Hepatocyte (in vitro differentiated cells): ENCODE results near the gene FAM240A.

Experiments
- EZH2 ChIP-seq: fragments of 200-600 bp; sonication (generic); IDR thresholded peaks from 2 replicates; pipeline ENCODE4 v1.6.1; 2016; ENCODE audit warnings: antibody characterized with exemption, mild to moderate bottlenecking, borderline replicate concordance
- EZH2phosphoT487 ChIP-seq: fragments of 200-600 bp; sonication (generic); IDR thresholded peaks from one replicate; pipeline ENCODE4 v1.6.1; 2018; ENCODE audit warnings: antibody characterized with exemption, mild to moderate bottlenecking, low read depth, moderate library complexity; ENCODE audit not compliant: unreplicated experiment, severe bottlenecking
- TF ChIP-seq, protein P1 (sequence below): fragments of 200-600 bp; sonication (generic); IDR thresholded peaks from 2 replicates; pipeline ENCODE4 v1.5.1; 2016; ENCODE audit warnings: antibody characterized with exemption, mild to moderate bottlenecking; ENCODE audit not compliant: poor library complexity

GRCh38 chr3:46575577-46576222, 36.6 kb upstream of the FAM240A start:
- no peak for TF ChIP-seq EZH2phosphoT487
- TF ChIP-seq, protein P1, sequence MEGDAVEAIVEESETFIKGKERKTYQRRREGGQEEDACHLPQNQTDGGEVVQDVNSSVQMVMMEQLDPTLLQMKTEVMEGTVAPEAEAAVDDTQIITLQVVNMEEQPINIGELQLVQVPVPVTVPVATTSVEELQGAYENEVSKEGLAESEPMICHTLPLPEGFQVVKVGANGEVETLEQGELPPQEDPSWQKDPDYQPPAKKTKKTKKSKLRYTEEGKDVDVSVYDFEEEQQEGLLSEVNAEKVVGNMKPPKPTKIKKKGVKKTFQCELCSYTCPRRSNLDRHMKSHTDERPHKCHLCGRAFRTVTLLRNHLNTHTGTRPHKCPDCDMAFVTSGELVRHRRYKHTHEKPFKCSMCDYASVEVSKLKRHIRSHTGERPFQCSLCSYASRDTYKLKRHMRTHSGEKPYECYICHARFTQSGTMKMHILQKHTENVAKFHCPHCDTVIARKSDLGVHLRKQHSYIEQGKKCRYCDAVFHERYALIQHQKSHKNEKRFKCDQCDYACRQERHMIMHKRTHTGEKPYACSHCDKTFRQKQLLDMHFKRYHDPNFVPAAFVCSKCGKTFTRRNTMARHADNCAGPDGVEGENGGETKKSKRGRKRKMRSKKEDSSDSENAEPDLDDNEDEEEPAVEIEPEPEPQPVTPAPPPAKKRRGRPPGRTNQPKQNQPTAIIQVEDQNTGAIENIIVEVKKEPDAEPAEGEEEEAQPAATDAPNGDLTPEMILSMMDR, result no peak
- no peak for TF ChIP-seq EZH2
